Muscle layer of colon (tissue), 2 donors: ENCODE measurements around the gene ZNF467.

Experiments used
- H3K27ac ChIP-seq: one replicate; pipeline ENCODE4 v1.7.0; 2013; ENCODE audit warnings: low read depth, mild to moderate bottlenecking, low read length, moderate library complexity
- H3K27me3 ChIP-seq, 2 donors: one replicate each; pipeline ENCODE4 v1.7.0; 2013; ENCODE audit warnings: low read length in 2 of 2, mild to moderate bottlenecking in 2 of 2; ENCODE audit not compliant: insufficient read depth in 2 of 2, control insufficient read depth in 1 of 2
- H3K36me3 ChIP-seq: one replicate; pipeline ENCODE4 v1.7.0; 2013; ENCODE audit warnings: mild to moderate bottlenecking, low read length; ENCODE audit not compliant: insufficient read depth
- H3K4me1 ChIP-seq: one replicate; pipeline ENCODE4 v1.7.0; 2013; ENCODE audit warnings: mild to moderate bottlenecking, low read length; ENCODE audit not compliant: insufficient read depth
- H3K4me3 ChIP-seq, 2 donors: one replicate each; pipeline ENCODE4 v1.7.0; 2013; ENCODE audit warnings: low read length in 2 of 2, low read depth in 1 of 2, mild to moderate bottlenecking in 1 of 2, moderate library complexity in 1 of 2
- H3K9ac ChIP-seq: one replicate; pipeline ENCODE4 v1.7.0; 2013; ENCODE audit warnings: low read length
- H3K9me3 ChIP-seq: one replicate; pipeline ENCODE4 v1.7.0; 2013; ENCODE audit warnings: mild to moderate bottlenecking, low read length
- donor health status: abdominal sarcoma.
- donor health status: Adenocarcinoma of cecum.

Gene ZNF467

DNA sequence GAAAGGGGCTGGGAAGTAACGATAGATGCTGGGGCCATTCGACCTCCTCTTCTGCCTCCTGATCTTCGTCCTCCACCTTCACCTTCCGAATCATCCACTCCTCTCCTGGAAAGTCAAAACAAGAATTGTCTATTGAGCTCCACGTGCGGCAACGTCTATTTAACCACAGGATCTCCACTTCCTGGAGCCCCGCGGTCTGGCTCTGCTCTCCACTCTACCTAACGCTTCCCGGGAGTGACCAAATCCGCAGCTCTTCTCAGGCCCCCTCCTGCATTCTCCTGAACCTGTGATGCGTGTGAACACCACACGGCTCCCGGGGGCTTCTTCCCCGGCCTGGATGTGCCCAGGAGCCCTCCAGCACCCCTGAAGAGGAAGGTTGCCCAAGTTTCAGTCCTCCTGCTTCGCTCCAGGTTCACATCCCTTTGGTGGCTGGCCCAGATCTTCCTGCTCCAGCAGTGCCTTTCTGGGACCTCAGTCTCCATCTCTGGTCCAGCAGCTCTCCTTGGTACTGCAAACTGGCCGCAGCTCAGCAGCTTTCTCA is 7.2 kb downstream of the ZNF467 start:
- Histone ChIP-seq H3K27me3 (no peaks in the 10 kb centered on the region), H3K36me3 (peaks cover 7% of the 10 kb centered on the region), H3K4me3 (no peak overlapping the region), H3K9me3 (no peaks in the 10 kb centered on the region), H3K4me1 (peaks cover 7% of the 10 kb centered on the region), H3K27ac (no peak overlapping the region), H3K9ac (no peak overlapping the region)

DNA sequence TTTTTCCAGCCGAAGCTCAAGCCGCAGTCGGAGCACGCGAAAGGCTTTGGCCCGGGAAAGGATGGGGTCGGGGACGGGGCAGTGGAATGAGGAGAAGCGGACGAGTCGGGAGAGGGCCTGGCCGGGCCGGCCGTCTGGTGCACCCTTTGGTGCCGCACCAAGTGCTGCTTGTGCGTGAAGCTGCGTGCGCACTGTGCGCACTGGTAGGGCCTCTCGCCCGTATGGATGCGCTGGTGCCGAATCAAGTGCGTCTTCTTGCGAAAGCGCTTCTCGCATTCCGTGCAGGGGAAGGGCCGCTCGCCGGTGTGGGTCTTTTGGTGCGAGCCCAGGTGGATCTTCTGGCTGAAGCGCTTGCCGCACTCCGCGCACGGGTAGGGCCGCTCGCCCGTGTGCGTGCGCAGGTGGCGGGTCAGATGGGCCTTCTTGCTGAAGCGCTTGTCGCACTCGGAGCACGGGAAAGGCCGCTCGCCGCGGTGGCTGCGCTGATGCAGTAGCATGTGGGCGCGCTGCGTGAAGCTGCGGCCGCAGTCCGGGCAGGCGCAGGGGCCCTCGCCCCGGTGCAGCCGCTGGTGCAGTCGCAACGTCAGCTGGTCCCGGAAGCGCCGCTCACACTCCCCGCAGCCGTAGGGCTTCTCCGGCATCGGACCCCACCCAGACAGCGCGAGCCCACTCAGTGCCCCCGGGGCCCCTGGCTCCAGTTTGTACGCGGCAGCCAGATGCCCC is 7.8 kb downstream of the ZNF467 start:
- Histone ChIP-seq H3K4me1 (peaks cover under 1% of the 10 kb centered on the region), H3K9me3 (no peaks in the 10 kb centered on the region), H3K27me3 (no peaks in the 10 kb centered on the region), H3K9ac (no peak overlapping the region), H3K36me3 (peaks cover 7% of the 10 kb centered on the region), H3K4me3 (no peak overlapping the region), H3K27ac (no peak overlapping the region)

DNA sequence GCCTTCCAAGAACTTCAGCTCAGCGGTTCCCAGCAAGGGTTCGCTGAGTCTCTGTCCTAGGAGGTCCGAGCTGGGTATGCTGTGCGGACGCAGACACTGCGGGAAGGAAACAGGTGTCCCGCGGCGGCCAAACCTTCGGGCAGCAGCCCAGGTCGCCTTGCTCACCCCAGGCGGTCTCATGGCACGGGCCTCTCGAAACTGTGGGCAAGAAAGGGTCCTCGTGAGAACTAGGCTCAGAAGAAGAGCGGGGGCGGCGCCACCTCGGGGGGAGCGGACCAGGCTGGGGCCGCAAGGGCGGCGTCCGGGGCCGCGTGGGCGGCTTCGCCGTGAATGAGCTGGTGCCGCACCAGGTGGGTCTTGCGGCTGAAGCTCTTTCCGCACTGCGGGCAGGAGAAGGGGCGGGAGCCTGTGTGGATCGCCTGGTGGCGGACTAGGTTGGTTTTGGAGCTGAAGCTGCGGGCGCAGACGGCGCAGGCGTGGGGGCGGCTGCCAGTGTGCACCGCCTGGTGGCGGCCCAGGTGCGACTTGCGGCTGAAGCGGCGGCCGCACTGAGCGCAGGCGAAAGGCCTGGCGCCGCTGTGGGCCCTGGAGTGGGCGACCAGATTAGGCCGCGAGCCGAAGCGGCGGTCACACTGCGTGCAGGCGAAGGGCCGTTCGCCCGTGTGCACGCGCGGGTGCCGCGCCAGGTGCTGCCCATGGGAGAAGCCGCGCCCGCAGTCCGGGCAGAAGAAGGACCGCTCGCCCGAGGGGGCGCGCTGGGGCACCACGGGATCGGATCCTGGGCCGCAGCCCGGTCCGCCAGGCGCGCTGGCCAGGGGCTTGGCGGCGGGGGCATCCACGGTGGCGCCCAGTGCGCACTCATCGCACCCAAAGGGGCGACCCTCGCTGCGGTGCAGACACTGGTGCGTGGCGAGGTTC is 8.6 kb downstream of the ZNF467 start:
- Histone ChIP-seq H3K9me3 (no peaks in the 10 kb centered on the region), H3K4me1 (no peaks in the 10 kb centered on the region), H3K27ac (no peak overlapping the region), H3K27me3 (no peaks in the 10 kb centered on the region), H3K9ac (no peak overlapping the region), H3K36me3 (peaks cover 7% of the 10 kb centered on the region), H3K4me3 (no peak overlapping the region)

DNA sequence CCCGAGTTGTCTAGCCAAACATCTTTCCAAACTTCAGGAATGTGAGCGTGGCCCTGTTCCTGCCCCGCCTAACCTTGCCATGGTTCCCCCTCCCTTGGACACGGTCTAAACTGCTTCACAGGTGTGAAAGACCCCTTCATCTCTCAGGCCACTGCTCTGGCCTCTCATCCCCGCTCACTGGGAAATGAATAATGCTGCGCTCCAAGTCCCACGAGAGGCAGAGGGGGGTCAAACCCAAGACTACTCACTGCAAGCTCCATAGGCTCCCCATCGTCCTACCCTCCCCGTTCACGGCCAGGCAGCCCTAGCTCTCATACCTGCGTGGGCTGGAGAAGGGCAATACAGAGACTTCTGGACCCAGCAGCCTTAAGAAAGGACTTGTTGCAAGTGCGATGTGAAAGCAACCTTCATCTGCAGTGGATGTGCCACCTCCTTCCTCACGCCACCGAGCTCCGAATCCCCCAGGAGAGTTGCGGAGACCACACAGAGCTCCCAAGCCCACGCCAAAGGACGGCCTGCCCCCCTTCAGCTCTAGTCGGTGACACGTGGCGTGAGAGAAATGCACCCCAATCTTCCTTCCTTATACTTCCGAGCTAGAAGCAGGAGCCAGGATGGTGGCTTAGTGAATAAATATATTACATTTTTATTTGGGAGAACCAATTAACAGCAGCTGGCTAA is 9.7 kb downstream of the ZNF467 start:
- no peak overlapping the region for H3K27ac ChIP-seq
- no peaks in the 10 kb centered on the region for H3K4me1 ChIP-seq
- no peaks in the 10 kb centered on the region for H3K9me3 ChIP-seq
- no peaks in the 10 kb centered on the region for H3K27me3 ChIP-seq
- peaks cover 5% of the 10 kb centered on the region for H3K36me3 ChIP-seq
- no peak overlapping the region for H3K4me3 ChIP-seq
- no peak overlapping the region for H3K9ac ChIP-seq

DNA sequence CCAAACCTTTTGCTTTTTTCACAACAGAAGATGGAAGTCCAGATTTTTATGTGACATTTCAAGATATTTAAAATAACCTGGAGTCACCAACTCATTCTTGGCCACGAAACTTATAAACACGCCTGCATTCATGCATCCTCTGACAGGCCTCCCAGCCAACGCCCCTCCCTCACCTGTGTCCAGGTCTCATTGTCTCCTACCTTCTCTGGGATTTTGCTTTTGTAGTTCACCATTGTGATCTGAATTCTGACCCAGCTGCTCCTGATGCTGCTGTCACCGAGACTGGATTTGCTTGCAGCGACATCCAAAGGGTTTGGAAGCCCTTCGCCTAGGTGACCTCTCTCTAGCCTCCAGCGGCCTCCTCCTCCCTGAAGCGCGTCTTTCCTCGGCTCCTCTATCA is 10.8 kb downstream of the ZNF467 start:
- Histone ChIP-seq H3K4me3 (no peak overlapping the region), H3K27me3 (no peaks in the 10 kb centered on the region), H3K9ac (no peak overlapping the region), H3K9me3 (no peaks in the 10 kb centered on the region), H3K4me1 (no peaks in the 10 kb centered on the region), H3K36me3 (no peaks in the 10 kb centered on the region), H3K27ac (no peak overlapping the region)

DNA sequence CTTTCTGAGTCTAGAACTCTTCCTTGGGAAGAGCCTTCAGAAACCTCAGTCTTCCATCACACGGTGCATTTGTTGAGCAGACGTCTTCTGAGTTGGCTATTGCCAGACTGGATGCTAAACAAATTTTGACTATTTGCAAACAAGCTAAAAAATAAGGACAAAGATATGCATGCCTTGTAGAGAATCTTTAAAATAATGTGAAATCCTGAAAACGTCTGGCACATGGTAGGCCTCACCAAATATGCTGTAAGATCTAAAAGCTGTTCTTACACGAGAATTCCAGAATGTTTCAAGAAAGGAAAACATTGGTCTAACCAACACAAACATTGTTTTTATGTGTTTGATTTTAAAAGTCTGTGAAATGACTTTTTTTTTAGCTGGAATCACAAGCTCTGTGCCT is 11.3 kb downstream of the ZNF467 start:
- Histone ChIP-seq H3K4me1 (no peaks in the 10 kb centered on the region), H3K4me3 (no peak overlapping the region), H3K27me3 (no peaks in the 10 kb centered on the region), H3K36me3 (no peaks in the 10 kb centered on the region), H3K27ac (no peak overlapping the region), H3K9ac (no peak overlapping the region), H3K9me3 (no peaks in the 10 kb centered on the region)

DNA sequence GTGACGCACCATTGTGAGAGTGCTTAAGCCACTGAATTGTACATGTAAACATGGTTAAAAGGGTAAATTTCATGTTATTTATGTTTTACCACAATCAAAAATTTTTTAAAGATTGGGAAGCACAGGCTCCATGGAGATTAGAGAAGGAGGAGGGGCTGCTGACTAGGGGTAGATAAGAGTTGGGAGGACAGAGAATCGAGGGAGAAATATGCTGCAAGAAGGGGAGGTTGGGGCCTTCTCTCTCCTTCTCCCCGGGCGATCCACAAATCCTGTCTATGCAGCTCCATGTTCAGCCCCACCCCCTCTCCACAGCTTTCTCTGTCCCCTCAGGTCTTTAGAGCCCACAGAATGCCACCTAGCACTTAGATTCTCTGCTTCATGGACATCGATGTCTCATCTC is 12.1 kb downstream of the ZNF467 start:
- Histone ChIP-seq H3K9ac (no peak overlapping the region), H3K4me3 (no peak overlapping the region), H3K27ac (no peak overlapping the region), H3K9me3 (no peaks in the 10 kb centered on the region), H3K4me1 (no peaks in the 10 kb centered on the region), H3K36me3 (no peaks in the 10 kb centered on the region), H3K27me3 (no peaks in the 10 kb centered on the region)

DNA sequence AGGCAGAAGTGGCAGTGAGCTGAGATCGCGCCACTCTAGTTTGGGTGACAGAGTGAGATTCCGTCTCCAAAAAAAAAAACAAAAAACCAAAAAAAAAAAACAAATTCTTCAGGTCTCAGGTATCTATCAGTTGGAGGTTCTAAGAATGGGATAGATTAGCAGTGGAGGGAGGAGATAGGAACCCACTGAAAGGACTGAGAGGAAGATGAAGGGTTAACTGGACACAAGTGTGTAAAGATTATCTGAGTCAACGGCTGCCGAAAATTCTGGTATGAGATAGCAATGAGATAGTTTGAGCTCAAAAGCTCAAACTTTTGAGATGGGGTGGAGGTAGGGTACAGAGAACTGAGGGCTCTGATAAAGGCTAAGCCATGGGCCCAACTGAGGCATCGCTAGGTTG is 12.8 kb downstream of the ZNF467 start:
- H3K36me3 ChIP-seq, result no peaks in the 10 kb centered on the region
- no peak overlapping the region for H3K9ac ChIP-seq
- no peak overlapping the region for H3K4me3 ChIP-seq
- H3K27ac ChIP-seq, result no peak overlapping the region
- H3K9me3 ChIP-seq, result no peaks in the 10 kb centered on the region
- no peaks in the 10 kb centered on the region for H3K27me3 ChIP-seq
- H3K4me1 ChIP-seq, result no peaks in the 10 kb centered on the region

DNA sequence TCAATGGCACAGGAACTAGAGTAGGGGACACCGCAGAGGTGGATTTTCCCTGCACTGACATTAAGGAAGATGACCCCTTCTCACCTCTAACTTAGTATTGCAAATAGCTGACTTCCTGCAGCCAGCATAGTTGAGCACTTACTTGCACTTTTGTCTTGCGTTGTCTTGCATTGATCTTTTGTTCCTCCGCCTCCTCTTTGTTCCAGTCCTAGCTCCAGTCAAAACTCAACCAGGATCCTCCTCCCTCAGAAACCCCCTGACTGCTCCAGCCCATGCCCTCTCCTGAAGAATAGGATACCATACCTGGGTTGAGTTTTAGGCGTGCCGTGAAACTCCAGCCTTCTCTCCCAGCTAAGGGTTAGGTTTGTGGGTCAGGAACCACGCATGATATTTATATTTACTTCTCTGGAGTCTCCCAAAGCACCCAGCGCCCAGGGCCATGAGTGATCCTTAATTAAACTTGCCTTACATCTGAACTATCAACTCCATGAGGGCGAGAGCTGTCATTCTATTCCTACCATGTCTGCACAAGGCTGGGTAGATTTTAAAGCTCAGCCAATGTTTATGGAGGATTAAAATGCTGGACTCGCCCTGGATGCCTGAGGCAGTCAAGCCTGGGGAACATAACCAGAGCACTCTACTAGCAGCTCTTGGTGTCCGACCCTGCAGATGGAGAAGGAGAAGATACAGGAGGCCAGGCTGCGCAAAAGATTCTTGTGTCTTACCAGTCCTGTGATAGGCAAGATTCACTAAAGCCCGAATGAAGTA is 14.1 kb downstream of the ZNF467 start:
- H3K4me3 ChIP-seq, result no peak overlapping the region
- no peaks in the 10 kb centered on the region for H3K4me1 ChIP-seq
- H3K27me3 ChIP-seq, result no peaks in the 10 kb centered on the region
- no peaks in the 10 kb centered on the region for H3K9me3 ChIP-seq
- no peak overlapping the region for H3K9ac ChIP-seq
- H3K27ac ChIP-seq, result no peak overlapping the region
- no peaks in the 10 kb centered on the region for H3K36me3 ChIP-seq

DNA sequence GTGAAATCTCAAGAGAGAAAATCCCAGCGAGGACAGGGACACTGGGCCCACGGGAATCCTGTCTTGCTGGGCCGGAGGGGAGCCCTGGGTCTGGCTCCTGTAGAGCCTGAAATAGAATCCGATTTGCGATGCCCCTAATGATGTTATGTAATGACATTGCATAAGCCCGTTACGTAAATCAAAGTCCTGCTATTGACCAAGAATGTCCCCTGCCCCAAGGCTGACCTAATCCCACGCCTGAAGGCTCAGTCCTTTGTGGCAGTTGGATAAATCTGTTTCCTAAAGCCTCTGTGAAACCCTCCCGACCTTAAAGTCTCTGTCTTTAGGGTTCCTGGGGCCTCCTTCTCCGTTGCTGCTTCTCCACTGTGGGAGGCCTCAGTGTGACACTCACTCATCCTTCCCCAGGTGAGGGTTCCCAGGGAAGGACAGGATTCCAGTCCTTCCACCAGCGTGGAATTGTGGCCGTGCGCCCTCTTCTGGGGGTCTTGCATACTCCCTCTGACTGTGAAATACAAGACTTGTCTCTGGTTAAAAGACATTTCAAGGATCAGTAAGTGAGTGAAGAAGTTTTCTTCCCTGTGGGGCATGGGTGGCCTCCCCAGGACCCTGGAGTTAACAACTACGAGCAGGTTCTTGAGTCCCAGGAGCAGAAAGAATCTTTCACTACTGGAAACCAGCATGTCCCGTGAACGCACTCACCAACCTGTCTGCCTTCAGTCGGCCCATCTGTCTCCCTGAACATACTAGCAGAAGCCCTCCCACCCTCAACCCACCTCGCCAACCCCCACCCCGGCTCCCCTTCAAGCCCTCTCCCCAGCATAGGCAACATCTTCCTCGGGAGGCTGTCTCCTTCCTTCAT is 19.8 kb downstream of the ZNF467 start:
- H3K27ac ChIP-seq, result no peak overlapping the region
- no peaks in the 10 kb centered on the region for H3K36me3 ChIP-seq

More for the DNA sequence above, 19.8 kb downstream of the ZNF467 start:
- Histone ChIP-seq H3K9me3 (no peaks in the 10 kb centered on the region), H3K27me3 (no peaks in the 10 kb centered on the region), H3K9ac (no peak overlapping the region), H3K4me1 (no peaks in the 10 kb centered on the region), H3K4me3 (no peak overlapping the region)
